Measurements from ENCODE around the gene OR6N2.

GRCh38 chr1:158801396-158801795 is 20.4 kb upstream of the OR6N2 start:
- no peak for TF ChIP-seq CTCF (conservative IDR thresholded peaks at IDR 0.05)
- no peak for TF ChIP-seq EZH2 (IDR thresholded peaks at IDR 0.05; ENCODE audit: low read depth)

Data from PC-9 (cell line).